GM19452 (cell line): ENCODE data around the gene GPHB5.

ENCODE experiments used
- ATAC-seq: cut with Tn5 transposase; IDR thresholded peaks from one replicate; pipeline ENCODE4 v1.9.1; 2021; ENCODE audit not compliant: unreplicated experiment

The GPHB5 gene

GRCh38 chr14:63266106-63266505 is 52.6 kb downstream of the GPHB5 start:
- no peak for ATAC-seq
